Type B pancreatic cell (in vitro differentiated cells): ENCODE data around the gene SLC22A16. TPM values are rescaled to one million over a fixed set of nuclear protein-coding genes. Genes with fewer than 3 reads are reported as not detected.

ENCODE experiments used
- DNase-seq: peaks from one replicate; pipeline ENCODE4 v3.0.0; 2021; ENCODE audit warnings: mixed read lengths; ENCODE audit not compliant: unreplicated experiment; ENCODE audit errors: extremely low spot score
- H3K27ac Mint-ChIP-seq: 2 replicates; pipeline ENCODE4 v1.8.0; 2021; ENCODE audit warnings: mild to moderate bottlenecking, mixed read lengths
- H3K27me3 Mint-ChIP-seq: 2 replicates; pipeline ENCODE4 v1.8.0; 2021; ENCODE audit warnings: mixed read lengths
- H3K36me3 Mint-ChIP-seq: 2 replicates; pipeline ENCODE4 v1.8.0; 2021; ENCODE audit warnings: mixed read lengths
- H3K4me1 Mint-ChIP-seq: one replicate; pipeline ENCODE4 v1.8.0; 2021; ENCODE audit warnings: mixed read lengths; ENCODE audit not compliant: unreplicated experiment
- H3K4me3 Mint-ChIP-seq: 2 replicates; pipeline ENCODE4 v1.8.0; 2021; ENCODE audit warnings: mild to moderate bottlenecking, mixed read lengths
- H3K9me3 Mint-ChIP-seq: 2 replicates; pipeline ENCODE4 v1.8.0; 2021; ENCODE audit warnings: mixed read lengths
- total RNA-seq: library from RNA; stranded (reverse); gene quantifications from 2 replicates; pipeline ENCODE4 v1.2.1, GENCODE V29; 2021; ENCODE audit warnings: low replicate concordance
- TF ChIP-seq, protein P1 (sequence below): fragments of 200-600 bp; sonication (generic); conservative IDR thresholded peaks from 2 replicates; pipeline ENCODE4 v1.5.0; 2021; ENCODE audit warnings: antibody characterized with exemption, mild to moderate bottlenecking

Gene SLC22A16
- total RNA-seq, 1 donor from 2014 or later = not detected

DNA sequence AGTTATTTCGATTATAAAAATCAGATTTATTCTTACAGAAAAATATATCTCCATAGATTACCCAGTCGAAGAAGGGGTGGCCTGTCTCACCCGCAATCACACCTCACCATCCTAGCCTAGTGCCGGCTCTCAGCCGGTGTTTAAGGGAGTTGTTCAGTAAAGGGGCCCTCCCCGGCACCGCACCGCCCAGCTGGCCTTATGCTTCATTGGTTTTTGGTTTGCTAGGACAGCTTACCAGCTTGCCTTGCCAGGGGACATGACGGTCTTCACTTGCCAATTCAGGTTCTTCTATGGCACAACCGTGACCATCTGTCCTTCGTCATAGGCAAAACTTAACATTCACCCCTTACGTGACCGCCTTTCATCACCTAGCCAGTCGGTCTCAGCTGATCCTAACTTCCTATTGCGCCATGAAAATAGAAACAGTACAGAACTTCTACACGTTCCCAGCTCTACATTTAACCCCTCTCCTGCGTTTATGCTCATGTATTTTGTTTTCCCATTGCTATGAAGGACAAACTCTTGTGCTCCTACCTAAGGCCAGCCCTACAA, 44.7 kb upstream of the SLC22A16 start:
- Mint-ChIP-seq H3K4me3 (no peak overlapping the region), H3K27ac (no peak overlapping the region), H3K4me1 (peaks cover 7% of the 10 kb centered on the region), H3K36me3 (no peaks in the 10 kb centered on the region), H3K9me3 (no peaks in the 10 kb centered on the region), H3K27me3 (no peaks in the 10 kb centered on the region)
- no peak for DNase-seq
- TF ChIP-seq, protein P1, sequence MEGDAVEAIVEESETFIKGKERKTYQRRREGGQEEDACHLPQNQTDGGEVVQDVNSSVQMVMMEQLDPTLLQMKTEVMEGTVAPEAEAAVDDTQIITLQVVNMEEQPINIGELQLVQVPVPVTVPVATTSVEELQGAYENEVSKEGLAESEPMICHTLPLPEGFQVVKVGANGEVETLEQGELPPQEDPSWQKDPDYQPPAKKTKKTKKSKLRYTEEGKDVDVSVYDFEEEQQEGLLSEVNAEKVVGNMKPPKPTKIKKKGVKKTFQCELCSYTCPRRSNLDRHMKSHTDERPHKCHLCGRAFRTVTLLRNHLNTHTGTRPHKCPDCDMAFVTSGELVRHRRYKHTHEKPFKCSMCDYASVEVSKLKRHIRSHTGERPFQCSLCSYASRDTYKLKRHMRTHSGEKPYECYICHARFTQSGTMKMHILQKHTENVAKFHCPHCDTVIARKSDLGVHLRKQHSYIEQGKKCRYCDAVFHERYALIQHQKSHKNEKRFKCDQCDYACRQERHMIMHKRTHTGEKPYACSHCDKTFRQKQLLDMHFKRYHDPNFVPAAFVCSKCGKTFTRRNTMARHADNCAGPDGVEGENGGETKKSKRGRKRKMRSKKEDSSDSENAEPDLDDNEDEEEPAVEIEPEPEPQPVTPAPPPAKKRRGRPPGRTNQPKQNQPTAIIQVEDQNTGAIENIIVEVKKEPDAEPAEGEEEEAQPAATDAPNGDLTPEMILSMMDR = no peak

DNA sequence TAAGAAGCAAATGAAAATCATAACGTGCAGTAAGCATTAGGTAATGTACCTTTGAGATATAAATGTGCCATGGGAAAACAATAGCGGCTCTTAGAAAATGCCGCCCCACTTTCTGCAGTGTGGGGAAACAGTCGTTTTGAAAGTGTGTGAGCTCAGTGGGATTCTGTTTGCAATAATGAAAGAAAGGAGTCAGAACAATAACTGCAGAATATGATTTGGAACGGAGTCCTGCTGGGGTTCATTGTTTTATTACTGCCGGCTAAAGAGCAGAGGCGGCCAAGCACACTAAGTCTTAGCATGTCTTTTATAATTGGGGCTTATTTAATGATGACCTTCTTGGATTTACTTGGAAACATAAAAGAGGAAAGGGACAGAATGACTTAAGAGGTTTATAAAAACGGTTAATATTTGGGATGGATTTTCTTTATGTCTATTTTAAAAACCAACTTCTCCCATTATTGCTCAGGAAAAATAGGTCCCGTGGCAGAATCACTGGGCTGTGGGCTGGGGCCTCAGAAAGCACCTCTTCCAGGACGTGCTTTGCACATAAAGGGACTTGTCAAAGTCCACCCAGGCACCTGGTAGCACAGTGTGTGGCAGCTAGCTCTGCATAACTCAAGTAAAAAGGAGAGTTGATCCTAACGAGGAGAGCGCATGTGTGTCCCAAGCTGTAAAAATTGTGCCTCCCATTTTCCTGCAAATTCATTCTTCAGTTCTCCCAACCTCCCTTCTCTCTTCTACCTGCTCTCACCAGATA, 44.0 kb upstream of the SLC22A16 start:
- Mint-ChIP-seq H3K36me3 (no peaks in the 10 kb centered on the region), H3K27me3 (no peaks in the 10 kb centered on the region), H3K4me3 (no peak overlapping the region), H3K27ac (no peak overlapping the region), H3K4me1 (peaks cover 7% of the 10 kb centered on the region), H3K9me3 (no peaks in the 10 kb centered on the region)
- TF ChIP-seq, protein P1 = no peak
- no peak for DNase-seq

DNA sequence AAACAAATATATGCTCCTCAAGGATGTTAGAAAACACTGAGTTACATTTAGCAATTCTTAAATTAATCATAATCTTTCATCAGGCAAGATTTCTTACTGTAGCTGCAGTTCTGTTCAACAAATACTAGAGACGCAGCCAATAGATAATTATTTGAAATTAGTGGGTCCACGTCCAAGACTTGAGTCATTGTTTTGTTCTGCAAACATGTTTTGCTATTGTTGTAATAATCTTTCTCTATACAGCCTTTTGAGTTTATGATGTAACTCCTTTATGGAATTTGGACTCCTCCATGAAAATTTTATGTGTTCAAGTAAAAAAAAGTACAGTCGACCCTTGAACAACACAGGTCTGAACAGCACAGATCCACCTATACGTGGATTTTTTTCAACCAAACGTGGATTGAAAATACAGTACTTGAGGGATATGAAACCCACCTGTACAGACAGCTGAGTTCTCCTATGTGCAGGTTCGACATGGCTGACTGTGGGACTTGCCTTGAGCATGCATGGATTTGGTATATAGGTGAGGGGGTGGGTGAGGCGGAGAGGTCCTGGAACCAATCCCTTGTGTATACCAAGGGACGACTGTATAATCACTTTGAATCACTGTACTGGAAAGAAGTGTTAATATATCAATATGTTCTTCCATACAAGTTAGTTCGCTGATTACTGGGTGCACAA, 41.3 kb upstream of the SLC22A16 start:
- Mint-ChIP-seq H3K4me3 (no peak overlapping the region), H3K4me1 (peaks cover 7% of the 10 kb centered on the region), H3K27me3 (no peaks in the 10 kb centered on the region), H3K36me3 (no peaks in the 10 kb centered on the region), H3K27ac (no peak overlapping the region), H3K9me3 (no peaks in the 10 kb centered on the region)
- no peak for DNase-seq
- TF ChIP-seq, protein P1 = no peak

DNA sequence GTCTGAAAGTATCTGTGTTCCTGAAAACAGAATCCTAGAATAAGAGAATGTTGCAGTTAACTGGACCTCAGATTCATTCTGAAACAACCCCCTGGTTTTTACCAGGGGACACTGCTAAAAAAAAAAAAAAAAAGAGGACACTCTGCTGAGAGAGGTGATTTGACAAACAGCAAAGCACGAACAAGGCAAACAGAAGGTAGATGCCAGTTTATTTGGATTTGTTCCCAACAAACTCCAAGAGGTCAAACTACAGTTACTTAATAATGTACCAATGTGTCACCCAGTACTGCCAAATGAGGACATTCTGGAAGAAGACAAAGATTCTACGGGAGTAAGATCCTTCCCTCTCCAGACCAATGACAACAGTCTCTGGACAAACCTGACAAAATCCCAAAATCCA, 40.6 kb upstream of the SLC22A16 start:
- DNase-seq = no peak
- H3K4me1 Mint-ChIP-seq = peaks cover 7% of the 10 kb centered on the region
- H3K9me3 Mint-ChIP-seq = no peaks in the 10 kb centered on the region
- no peaks in the 10 kb centered on the region for H3K36me3 Mint-ChIP-seq
- no peak overlapping the region for H3K4me3 Mint-ChIP-seq
- no peak overlapping the region for H3K27ac Mint-ChIP-seq
- no peaks in the 10 kb centered on the region for H3K27me3 Mint-ChIP-seq
- TF ChIP-seq, protein P1 = no peak

DNA sequence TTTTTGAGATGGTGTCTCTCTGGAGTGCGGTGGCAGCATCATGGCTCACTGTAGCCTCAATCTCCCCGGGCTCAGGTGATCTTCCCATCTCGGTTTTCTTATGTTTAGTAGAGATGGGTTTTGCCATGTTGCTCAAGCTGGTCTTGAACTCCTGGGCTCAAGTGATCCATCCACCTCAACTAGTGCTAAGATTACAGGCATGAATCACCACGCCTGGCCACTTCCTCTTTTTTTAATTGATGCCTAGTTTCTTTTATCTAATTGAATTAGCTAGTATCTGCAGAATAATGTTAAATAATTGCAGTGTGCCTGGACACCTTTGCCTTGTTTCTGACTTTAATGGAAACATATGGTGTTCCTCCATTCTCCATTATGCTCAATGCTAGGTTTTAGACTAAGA, 38.4 kb upstream of the SLC22A16 start:
- no peak for DNase-seq
- Mint-ChIP-seq H3K27me3 (no peaks in the 10 kb centered on the region), H3K27ac (no peak overlapping the region)

More for the DNA sequence above, 38.4 kb upstream of the SLC22A16 start:
- TF ChIP-seq, protein P1 = no peak
- H3K36me3 Mint-ChIP-seq = no peaks in the 10 kb centered on the region
- no peak overlapping the region for H3K4me3 Mint-ChIP-seq
- H3K9me3 Mint-ChIP-seq = peaks cover 6% of the 10 kb centered on the region
- peaks cover 7% of the 10 kb centered on the region for H3K4me1 Mint-ChIP-seq
